PFSK-1 (cell line): ENCODE measurements around the gene ADGRE3.

ENCODE experiments used
- POLR2AphosphoS5 ChIP-seq: IDR thresholded peaks from 2 replicates; pipeline ENCODE4 v1.6.1; 2012; ENCODE audit warnings: low read depth, mild to moderate bottlenecking, control low read depth, low read length, moderate library complexity
- SIN3A ChIP-seq: IDR thresholded peaks from 2 replicates; pipeline ENCODE4 v1.6.1; 2012; ENCODE audit warnings: mild to moderate bottlenecking, low read length, moderate library complexity, borderline replicate concordance; ENCODE audit not compliant: insufficient read depth
- TAF1 ChIP-seq: IDR thresholded peaks from 2 replicates; pipeline ENCODE4 v1.6.1; 2012; ENCODE audit warnings: low read length, control low read depth, borderline replicate concordance; ENCODE audit not compliant: insufficient read depth

DNA sequence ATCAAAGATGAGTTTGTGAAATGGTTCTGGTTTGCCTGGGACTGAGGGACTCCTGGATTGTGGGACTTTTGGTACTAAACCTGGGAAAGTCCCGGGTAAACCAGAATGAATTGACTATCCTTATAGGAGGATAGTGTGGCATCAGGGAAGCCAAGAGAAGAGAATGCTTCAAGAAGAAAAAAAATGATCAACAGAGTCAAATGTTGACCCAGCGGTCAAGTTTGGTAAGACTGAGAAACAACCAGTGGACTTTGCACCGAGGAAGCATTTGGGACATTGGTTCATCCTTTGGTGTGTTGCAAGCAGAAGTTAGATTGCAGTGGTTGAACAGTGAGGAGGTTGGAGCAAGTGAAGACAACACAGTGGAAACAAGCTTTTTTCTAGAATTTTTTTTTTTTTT lies 58.2 kb downstream of the ADGRE3 start:
- TF ChIP-seq POLR2AphosphoS5 = no peak
- no peak for TF ChIP-seq TAF1
- no peak for TF ChIP-seq SIN3A
